Heart left ventricle (tissue), 16 donors: ENCODE measurements around the gene TRUB1. TPM values are rescaled to one million over a fixed set of nuclear protein-coding genes. Genes with fewer than 3 reads are reported as not detected.

Source experiments
- ATAC-seq, 4 donors: fragments of 200-7000 bp; cut with Tn5 transposase; one replicate each; pipeline ENCODE4 v1.9.1; 2020 to 2022; ENCODE audit warnings: moderate library complexity in 4 of 4, mild to moderate bottlenecking in 3 of 4, moderate number of reproducible peaks in 1 of 4
- DNase-seq, 5 donors: peaks; one replicate each; pipeline ENCODE4 v3.0.0-alpha.2; 2020
- H3K27ac ChIP-seq, 12 donors: fragments of 200-600 bp; sonication (generic) in 4 of 12; one replicate each; pipeline versions ENCODE4 v1.5.0 to v1.8.0; 2016 to 2022; ENCODE audit warnings: mild to moderate bottlenecking in 2 of 12
- H3K27me3 ChIP-seq, 9 donors: fragments of 200-600 bp; sonication (generic) in 2 of 9; one replicate each; pipeline versions ENCODE4 v1.5.1 to v1.8.0; 2016 to 2022; ENCODE audit warnings: mild to moderate bottlenecking in 3 of 9
- H3K36me3 ChIP-seq, 9 donors: fragments of 200-600 bp; sonication (generic) in 2 of 9; one replicate each; pipeline versions ENCODE4 v1.5.0 to v1.8.0; 2018 to 2022; ENCODE audit warnings: mild to moderate bottlenecking in 2 of 9
- H3K4me1 ChIP-seq, 12 donors: fragments of 200-600 bp; sonication (generic) in 4 of 12; one replicate each; pipeline versions ENCODE4 v1.5.0 to v1.8.0; 2016 to 2022; ENCODE audit warnings: mild to moderate bottlenecking in 3 of 12
- H3K4me3 ChIP-seq, 12 donors: fragments of 200-600 bp; sonication (generic) in 4 of 12; one replicate each; pipeline versions ENCODE4 v1.5.0 to v1.8.0; 2017 to 2022; ENCODE audit warnings: mild to moderate bottlenecking in 9 of 12, moderate library complexity in 4 of 12
- H3K9me3 ChIP-seq, 12 donors: fragments of 200-600 bp; sonication (generic) in 4 of 12; one replicate each; pipeline versions ENCODE4 v1.5.0 to v1.8.0; 2016 to 2022; ENCODE audit warnings: mild to moderate bottlenecking in 1 of 12
- CTCF ChIP-seq, 12 donors: fragments of 200-600 bp; sonication (generic) in 4 of 12; IDR thresholded peaks; one replicate each; pipeline versions ENCODE4 v1.5.0 to v1.8.0; 2018 to 2022; ENCODE audit warnings: antibody characterized with exemption in 12 of 12, mild to moderate bottlenecking in 5 of 12
- POLR2A ChIP-seq, 2 donors: fragments of 450-650 bp; IDR thresholded peaks; one replicate each; pipeline ENCODE4 v1.6.1; 2017; ENCODE audit warnings: antibody characterized with exemption in 2 of 2, mild to moderate bottlenecking in 2 of 2, moderate library complexity in 2 of 2
- WGBS, 4 donors: extraction: QIAGEN DNeasy Blood & Tissue Kit in 2 of 4; methylation state at CpG; one replicate each; pipeline versions ENCODE4 v1.1.5 to v1.1.7; 2013 to 2018; 5-methylcytosine and 5-hydroxymethylcytosine counted together
- intact Hi-C, 10 donors: fragments of 100-400 bp; cut with DNase I; formaldehyde crosslinking; loops; one replicate each; pipeline versions ENCODE4 v1.11.1 to v1.14.2; 2022
- polyA plus RNA-seq, 2 donors: library from polyadenylated mRNA; stranded (reverse); fragments of 200-250 nt; gene quantifications; one replicate each; pipeline ENCODE4 v1.2.3, GENCODE V29; 2013
- total RNA-seq, 9 donors: library from RNA; depleted of rRNA in 2 of 9; stranded (reverse); fragments of >200 nt in 2 of 9; fragmentation: NEBNext Ultra II Directional in 3 of 9; extraction: Animal tissue kit (Norgen Biotek cat#: 25700) in 3 of 9; gene quantifications; one replicate each; pipeline versions ENCODE4 v1.1.0 to v1.2.4, GENCODE V29; 2016 to 2023
- donor health status: ischemic (EF 13 %, LVEDD 7.1; RV severe dilation, severe dysfunction).
- donor health status: healthy with polysubstance abuse.
- donor health status: DM: no; HTN: yes; CAD: no.
- donor health status: DM: no; HTN: no; CAD: no.
- donor health status: ischemic (EF 25% LVEDD 6.9; RV normal size, moderate dysfunction).
- donor health status: ischemic (EF 25% LVEDD 5.7; RV mildly dilated, moderate dysfunction).
- donor health status: healthy.
- donor health status: DM: yes; HTN: yes; CAD: no.
- donor health status: ischemic (EF 35%, LVEDD 5.7; RV mildly dilated, moderate dysfunction).
- donor health status: nonischemic (EF 11% LVEDD 7.7; RV severe dilation, severe dysfunction).
- donor health status: DM: yes; HTN: yes; CAD: no.
- donor health status: PGD.
- donor health status: ischemic (EF 29% LVEDD 5.4; RV normal size, mild dysfunction).
- donor health status: nonischemic (EF 23%, LVEDD 6.1; RV moderate dilation, normal function).

Gene TRUB1
- total and polyA plus RNA-seq, 11 donors = 4.9 to 31.7 (median 16.1) TPM

- no peak for DNase-seq
- Histone ChIP-seq H3K27ac (no peak overlapping the region), H3K36me3 (no peaks in the 10 kb centered on the region), H3K4me3 (no peak overlapping the region), H3K4me1 (peaks cover 0 to 3% (median 0%) of the 10 kb centered on the region in 12 donors), H3K9me3 (peaks cover 0 to 14% (median 0%) of the 10 kb centered on the region in 12 donors), H3K27me3 (no peaks in the 10 kb centered on the region)
- WGBS, 4 donors = 74 to 86% (median 85%) methylated on average over 4 of the region's 4 CpGs
- ATAC-seq = no peak
- intact Hi-C loops = no loop called here
- TF ChIP-seq CTCF (IDR thresholded peaks at IDR 0.05) = no peak
- no peak for TF ChIP-seq POLR2A (IDR thresholded peaks at IDR 0.05)
These were observed 53.0 kb downstream of the TRUB1 start for GRCh38 chr10:114990991-114991390.

- Histone ChIP-seq H3K4me1 (peaks cover 0 to 3% (median 0%) of the 10 kb centered on the region in 12 donors), H3K4me3 (no peak overlapping the region), H3K9me3 (peaks cover 0 to 3% (median 0%) of the 10 kb centered on the region in 12 donors), H3K27me3 (no peaks in the 10 kb centered on the region), H3K27ac (no peak overlapping the region), H3K36me3 (no peaks in the 10 kb centered on the region)
- ATAC-seq = no peak
- DNase-seq = no peak
- WGBS, 4 donors = 86 to 90% (median 87%) methylated on average over 9 of the region's 9 CpGs
- intact Hi-C loops = no loop called here
- TF ChIP-seq CTCF (IDR thresholded peaks at IDR 0.05) (no peak), POLR2A (IDR thresholded peaks at IDR 0.05) (no peak)
These were observed 54.3 kb downstream of the TRUB1 start for GRCh38 chr10:114992189-114992775.

- WGBS, 4 donors = 86 to 93% (median 92%) methylated on average over 6 of the region's 6 CpGs
These were observed 57.7 kb downstream of the TRUB1 start for GRCh38 chr10:114995468-114996247.

More at GRCh38 chr10:114995468-114996247, 57.7 kb downstream of the TRUB1 start:
- ATAC-seq (no peak), DNase-seq (no peak)
- Histone ChIP-seq H3K9me3 (no peaks in the 10 kb centered on the region), H3K27ac (no peak overlapping the region), H3K4me3 (no peak overlapping the region), H3K4me1 (no peaks in the 10 kb centered on the region), H3K27me3 (no peaks in the 10 kb centered on the region), H3K36me3 (no peaks in the 10 kb centered on the region)
- TF ChIP-seq CTCF (IDR thresholded peaks at IDR 0.05) = no peak
- no peak for TF ChIP-seq POLR2A (IDR thresholded peaks at IDR 0.05)
- intact Hi-C loops = no loop called here
